H1 (cell line): ENCODE results near the gene FGD5. TPM values are rescaled to one million over a fixed set of nuclear protein-coding genes. Genes with fewer than 3 reads are reported as not detected.

Experiments used
- HDAC2 ChIP-seq, 2 experiments: fragments of 300-600 bp in 1 of 2; sonication (generic) in 1 of 2; IDR thresholded peaks; 2 replicates each; pipeline ENCODE4 v1.6.1; 2011 to 2012; ENCODE audit warnings: low read depth in 2 of 2, low read length in 2 of 2, mild to moderate bottlenecking in 2 of 2, moderate library complexity in 2 of 2, borderline replicate concordance in 1 of 2, inconsistent platforms in 1 of 2
- POLR2A ChIP-seq, 2 experiments: IDR thresholded peaks; 1 replicate in 1 of 2; 2 replicates in 1 of 2; pipeline ENCODE4 v1.6.1; 2011; ENCODE audit warnings: low read depth in 2 of 2, low read length in 2 of 2, mild to moderate bottlenecking in 2 of 2; ENCODE audit errors: control extremely low read depth in 1 of 2
- POU5F1 ChIP-seq: IDR thresholded peaks from 2 replicates; pipeline ENCODE4 v1.6.1; 2011; ENCODE audit warnings: low read depth, mild to moderate bottlenecking, low read length, moderate library complexity
- RBBP5 ChIP-seq: IDR thresholded peaks from 2 replicates; pipeline ENCODE4 v1.7.1; 2012; ENCODE audit warnings: low read depth, mild to moderate bottlenecking, inconsistent platforms, low read length, moderate library complexity, borderline replicate concordance
- SIX5 ChIP-seq: IDR thresholded peaks from 2 replicates; pipeline ENCODE4 v1.6.1; 2011; ENCODE audit warnings: mild to moderate bottlenecking, low read depth, low read length
- TAF7 ChIP-seq: optimal IDR thresholded peaks from 2 replicates; pipeline ENCODE3; 2011; ENCODE audit warnings: low read depth, mild to moderate bottlenecking, inconsistent platforms, low read length, moderate library complexity, borderline replicate concordance
- polyA plus RNA-seq, 7 experiments: library from polyadenylated mRNA; depleted of rRNA in 3 of 7; stranded (reverse) in 5 of 7; unstranded in 2 of 7; fragments of >200 nt in 5 of 7; fragments of 200-250 nt in 2 of 7; gene quantifications; 1 replicate in 5 of 7; 2 replicates in 1 of 7; 4 replicates in 1 of 7; pipeline versions ENCODE4 v1.2.1 to v1.2.3, GENCODE V29; 2011 to 2013; ENCODE audit warnings: missing spikeins in 2 of 7, mixed read lengths in 2 of 7
- total RNA-seq: library from RNA; stranded (reverse); fragmentation: NEBNext Ultra II Directional; extraction: Animal tissue kit (Norgen Biotek cat#: 25700); gene quantifications from 2 replicates; pipeline ENCODE4 v1.2.1, GENCODE V29; 2021
- TF ChIP-seq, protein P1 (sequence below): IDR thresholded peaks from 2 replicates; pipeline ENCODE4 v1.6.1; 2012; ENCODE audit warnings: inconsistent platforms

Gene FGD5
- total and polyA plus RNA-seq, 2 of the 8 experiments (the other 6 are each of a cell fraction or from before 2014, with no cell fraction given) = 4.7 to 14.3 TPM

DNA sequence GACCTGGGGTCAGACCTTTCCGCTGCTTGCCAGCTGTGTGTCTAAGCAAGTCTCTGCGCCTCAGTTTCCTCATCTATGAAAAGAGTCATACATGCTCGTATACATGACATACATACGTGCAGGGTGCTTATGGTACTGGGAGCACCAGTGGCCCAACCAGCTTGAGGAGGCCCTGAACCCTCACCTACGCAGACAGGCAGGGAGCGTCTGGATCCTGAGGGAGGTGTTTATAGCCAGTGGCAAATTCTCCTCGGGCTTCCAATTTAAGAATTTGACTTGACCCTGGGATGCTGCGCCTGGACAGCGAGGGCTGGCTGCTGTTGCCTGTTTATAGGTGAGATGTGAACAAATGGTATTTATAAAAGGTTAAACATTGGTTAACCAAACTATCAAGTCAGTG is 17.7 kb upstream of the FGD5 start (continued):
- TF ChIP-seq SIX5 (no peak), RBBP5 (no peak), TAF7 (no peak), POU5F1 (no peak), HDAC2 (IDR thresholded peaks at IDR 0.05; ENCODE audit: borderline replicate concordance in 1 of 2, low read depth in 2 of 2, low read length in 2 of 2) (no peak), POLR2A (IDR thresholded peaks at IDR 0.05; ENCODE audit: control extremely low read depth in 1 of 2, low read depth in 2 of 2, low read length in 2 of 2) (no peak)
- TF ChIP-seq, protein P1, sequence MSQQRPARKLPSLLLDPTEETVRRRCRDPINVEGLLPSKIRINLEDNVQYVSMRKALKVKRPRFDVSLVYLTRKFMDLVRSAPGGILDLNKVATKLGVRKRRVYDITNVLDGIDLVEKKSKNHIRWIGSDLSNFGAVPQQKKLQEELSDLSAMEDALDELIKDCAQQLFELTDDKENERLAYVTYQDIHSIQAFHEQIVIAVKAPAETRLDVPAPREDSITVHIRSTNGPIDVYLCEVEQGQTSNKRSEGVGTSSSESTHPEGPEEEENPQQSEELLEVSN = no peak
